ENCODE data around the gene KRT1. TPM values are rescaled to one million over a fixed set of nuclear protein-coding genes. Genes with fewer than 3 reads are reported as not detected.

Gene KRT1
- total and polyA plus RNA-seq, 8 donors: 0.17 to 0.41 TPM; not detected in 6

GRCh38 chr12:52660934-52661499 lies 19.2 kb downstream of the KRT1 start:
- H3K36me3 ChIP-seq: no peaks in the 10 kb centered on the region
- H3K27me3 ChIP-seq: peaks cover 0 to 5% (median 0%) of the 10 kb centered on the region in 4 donors
- ATAC-seq (no peak), FAIRE-seq (no peak), DNase-seq (no peak)
- H3K27ac ChIP-seq: no peak overlapping the region
- WGBS, 2 donors: 69 to 74% methylated on average over 3 of the region's 3 CpGs
- H3K9me3 ChIP-seq: no peaks in the 10 kb centered on the region
- H3K4me1 ChIP-seq: no peaks in the 10 kb centered on the region
- H3K4me3 ChIP-seq: no peak overlapping the region
- intact Hi-C loops (cut with DNase I): no loop called here
- TF ChIP-seq CTCF (IDR thresholded peaks at IDR 0.05): no peak

- Histone ChIP-seq H3K4me1 (no peaks in the 10 kb centered on the region), H3K36me3 (no peaks in the 10 kb centered on the region), H3K4me3 (no peak overlapping the region), H3K27ac (no peak overlapping the region), H3K27me3 (peaks cover 0 to 5% (median 0%) of the 10 kb centered on the region in 4 donors), H3K9me3 (no peaks in the 10 kb centered on the region)
- no peak for TF ChIP-seq CTCF (IDR thresholded peaks at IDR 0.05)
- WGBS, 2 donors: 72 to 86% methylated on average over 4 of the region's 4 CpGs
- no peak for DNase-seq
- no peak for FAIRE-seq
- ATAC-seq: no peak
- intact Hi-C loops (cut with DNase I): no loop called here
These were observed 20.3 kb downstream of the KRT1 start for GRCh38 chr12:52659951-52660350.

- ATAC-seq (no peak), FAIRE-seq (no peak), DNase-seq (no peak)
- no peak overlapping the region for H3K27ac ChIP-seq
- H3K36me3 ChIP-seq: no peaks in the 10 kb centered on the region
- H3K4me3 ChIP-seq: no peak overlapping the region
- H3K9me3 ChIP-seq: no peaks in the 10 kb centered on the region
- intact Hi-C loops (cut with DNase I): no loop called here
- WGBS, 2 donors: 56 to 65% methylated on average over 6 to 7 of the region's 7 CpGs
- H3K4me1 ChIP-seq: no peaks in the 10 kb centered on the region
- peaks cover 0 to 5% (median 0%) of the 10 kb centered on the region in 4 donors for H3K27me3 ChIP-seq
- TF ChIP-seq CTCF (IDR thresholded peaks at IDR 0.05): no peak
These were observed 20.8 kb downstream of the KRT1 start for GRCh38 chr12:52659395-52659794.

- Histone ChIP-seq H3K36me3 (no peaks in the 10 kb centered on the region), H3K27ac (no peak overlapping the region), H3K27me3 (peaks cover 0 to 8% (median 0%) of the 10 kb centered on the region in 4 donors), H3K4me3 (no peak overlapping the region), H3K4me1 (no peaks in the 10 kb centered on the region), H3K9me3 (no peaks in the 10 kb centered on the region)
- no peak for FAIRE-seq
- intact Hi-C loops (cut with DNase I): no loop called here
- DNase-seq: no peak
- 68% methylated on average over 4 of the region's 4 CpGs for WGBS, 2 donors
- ATAC-seq: no peak
- no peak for TF ChIP-seq CTCF (IDR thresholded peaks at IDR 0.05)
These were observed 22.0 kb downstream of the KRT1 start for GRCh38 chr12:52658196-52658595.

- 70 to 76% methylated on average over 6 of the region's 6 CpGs for WGBS, 2 donors
- DNase-seq (no peak), FAIRE-seq (no peak), ATAC-seq (no peak)
- peaks cover 0 to 7% (median 0%) of the 10 kb centered on the region in 4 donors for H3K27me3 ChIP-seq
- intact Hi-C loops (cut with DNase I): no loop called here
- no peaks in the 10 kb centered on the region for H3K36me3 ChIP-seq
- no peak for TF ChIP-seq CTCF (IDR thresholded peaks at IDR 0.05)
- H3K9me3 ChIP-seq: no peaks in the 10 kb centered on the region
- H3K27ac ChIP-seq: no peak overlapping the region
- no peak overlapping the region for H3K4me3 ChIP-seq
- H3K4me1 ChIP-seq: no peaks in the 10 kb centered on the region
These were observed 22.8 kb downstream of the KRT1 start for GRCh38 chr12:52657250-52657902.

Data from pancreas (tissue), 10 donors.